Measurements from ENCODE around the gene GTF2IRD1.
"Not testable (repeated sequence)": the region's sequence is repeated elsewhere in the genome, so short reads cannot be mapped to it uniquely, and the experiment has no call there.

GTF2IRD1 gene

DNA sequence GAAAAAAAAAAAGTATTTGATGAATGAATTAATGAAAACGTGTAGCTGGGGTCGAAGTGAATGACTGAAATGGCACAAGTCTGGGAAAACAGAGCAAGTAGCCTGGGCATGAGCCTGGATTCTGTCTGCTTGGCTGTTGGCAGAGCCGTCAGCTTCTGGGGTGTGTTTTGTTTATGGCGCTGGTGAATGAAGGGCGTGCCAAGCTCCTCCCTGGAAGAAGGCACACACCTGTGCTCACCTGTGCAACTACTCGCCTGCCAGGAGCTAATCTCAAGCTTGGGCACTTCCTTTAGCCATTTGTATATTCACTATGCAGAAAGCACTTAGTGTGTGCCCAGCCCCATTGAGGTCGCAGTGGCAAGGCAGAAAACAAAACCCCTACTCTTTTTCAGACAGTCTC lies 74.1 kb downstream of the GTF2IRD1 start:
- H3K4me3 ChIP-seq (ENCODE audit: low read length): no peak overlapping the region
- TF ChIP-seq, protein P1, sequence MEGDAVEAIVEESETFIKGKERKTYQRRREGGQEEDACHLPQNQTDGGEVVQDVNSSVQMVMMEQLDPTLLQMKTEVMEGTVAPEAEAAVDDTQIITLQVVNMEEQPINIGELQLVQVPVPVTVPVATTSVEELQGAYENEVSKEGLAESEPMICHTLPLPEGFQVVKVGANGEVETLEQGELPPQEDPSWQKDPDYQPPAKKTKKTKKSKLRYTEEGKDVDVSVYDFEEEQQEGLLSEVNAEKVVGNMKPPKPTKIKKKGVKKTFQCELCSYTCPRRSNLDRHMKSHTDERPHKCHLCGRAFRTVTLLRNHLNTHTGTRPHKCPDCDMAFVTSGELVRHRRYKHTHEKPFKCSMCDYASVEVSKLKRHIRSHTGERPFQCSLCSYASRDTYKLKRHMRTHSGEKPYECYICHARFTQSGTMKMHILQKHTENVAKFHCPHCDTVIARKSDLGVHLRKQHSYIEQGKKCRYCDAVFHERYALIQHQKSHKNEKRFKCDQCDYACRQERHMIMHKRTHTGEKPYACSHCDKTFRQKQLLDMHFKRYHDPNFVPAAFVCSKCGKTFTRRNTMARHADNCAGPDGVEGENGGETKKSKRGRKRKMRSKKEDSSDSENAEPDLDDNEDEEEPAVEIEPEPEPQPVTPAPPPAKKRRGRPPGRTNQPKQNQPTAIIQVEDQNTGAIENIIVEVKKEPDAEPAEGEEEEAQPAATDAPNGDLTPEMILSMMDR (conservative IDR thresholded peaks at IDR 0.05; ENCODE audit: low read length): no peak
- DNase-seq (ENCODE audit: low read depth): no peak

DNA sequence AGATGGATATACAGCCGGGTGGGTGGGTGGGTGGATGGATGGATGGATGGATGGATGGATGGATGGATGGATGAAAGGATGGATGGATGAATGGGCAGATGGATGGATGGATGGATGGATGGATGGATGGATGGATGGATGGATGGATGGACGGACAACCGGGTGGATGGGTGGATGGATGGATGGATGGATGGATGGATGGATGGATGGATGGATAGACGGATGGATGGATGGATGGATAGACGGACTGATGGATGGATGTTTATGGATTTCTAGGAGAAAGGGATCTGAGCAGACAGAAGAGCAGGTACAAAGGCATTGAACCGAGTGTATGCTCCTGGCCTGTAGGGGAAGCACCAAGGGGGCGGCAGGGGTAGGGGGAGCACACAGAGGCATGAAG lies 75.1 kb downstream of the GTF2IRD1 start:
- not testable (repeated sequence) for DNase-seq (ENCODE audit: low read depth); H3K4me3 ChIP-seq (ENCODE audit: low read length)

DNA sequence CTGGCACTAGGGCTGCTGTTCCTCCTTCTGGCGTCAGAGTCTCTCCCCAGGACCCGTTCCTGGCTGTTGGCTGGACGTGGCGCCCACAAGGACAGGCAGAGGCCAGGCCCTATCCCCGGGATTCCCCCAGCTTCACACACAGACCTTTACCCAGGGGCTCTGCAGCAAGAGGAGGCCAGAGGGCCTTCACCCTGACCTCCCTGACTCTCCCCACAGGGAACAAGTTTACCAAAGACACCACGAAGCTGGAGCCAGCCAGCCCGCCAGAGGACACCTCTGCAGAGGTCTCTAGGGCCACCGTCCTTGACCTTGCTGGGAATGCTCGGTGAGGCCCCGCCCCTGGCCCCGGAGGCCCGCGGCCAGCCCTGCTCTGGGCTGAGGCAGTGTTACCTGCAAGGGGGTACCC lies 82.2 kb downstream of the GTF2IRD1 start:
- no peak overlapping the region for H3K4me3 ChIP-seq (ENCODE audit: low read length)
- DNase-seq (ENCODE audit: low read depth): no peak
- TF ChIP-seq, protein P1 (conservative IDR thresholded peaks at IDR 0.05; ENCODE audit: low read length): no peak

DNA sequence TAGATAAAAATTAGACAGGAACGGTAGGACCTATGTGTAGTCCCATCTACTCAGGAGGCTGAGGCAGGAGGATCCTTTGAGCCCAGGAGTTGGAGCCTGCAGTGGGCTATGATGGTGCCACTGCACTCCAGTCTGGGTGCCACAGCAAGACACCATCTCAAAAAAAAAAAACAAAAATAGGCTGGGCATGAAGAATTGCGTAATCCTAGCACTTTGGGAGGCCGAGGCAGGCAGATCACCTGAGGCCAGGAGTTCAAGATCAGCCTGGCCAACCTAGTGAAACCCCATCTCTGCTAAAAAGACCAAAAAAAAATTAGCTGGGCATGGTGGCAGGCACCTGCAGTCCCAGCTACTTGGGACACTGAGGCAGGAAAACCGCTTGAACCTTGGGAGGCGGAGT lies 88.2 kb downstream of the GTF2IRD1 start:
- H3K4me3 ChIP-seq (ENCODE audit: low read length); DNase-seq (ENCODE audit: low read depth): not testable (repeated sequence)

DNA sequence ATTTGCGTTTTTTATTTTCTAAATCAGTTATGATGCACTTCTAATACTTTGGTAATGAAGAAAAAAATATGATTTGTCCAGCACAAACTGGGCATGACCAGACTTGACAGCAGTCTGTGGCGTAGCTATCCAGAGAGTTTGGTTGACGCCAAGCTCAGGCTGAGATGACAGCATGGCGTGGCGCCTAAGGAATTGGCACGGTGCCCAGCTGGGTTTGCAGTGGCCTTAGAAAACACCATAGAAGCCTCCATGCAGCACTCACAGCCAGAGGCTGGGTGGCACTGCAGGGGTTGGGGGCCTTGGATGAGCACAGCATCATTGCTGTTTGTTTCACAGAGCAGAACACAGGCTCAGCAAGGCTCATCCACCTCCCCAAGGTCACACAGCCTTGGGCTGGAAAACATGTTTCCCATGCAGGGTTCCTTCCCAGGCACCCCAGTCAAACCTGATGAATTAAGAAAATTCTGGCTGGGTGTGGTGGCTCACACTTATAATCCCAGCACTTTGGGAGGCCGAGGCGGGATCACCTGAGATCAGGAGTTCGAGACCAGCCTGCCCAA lies 88.9 kb downstream of the GTF2IRD1 start:
- no peak for DNase-seq (ENCODE audit: low read depth)
- TF ChIP-seq, protein P1 (conservative IDR thresholded peaks at IDR 0.05; ENCODE audit: low read length): no peak
- no peak overlapping the region for H3K4me3 ChIP-seq (ENCODE audit: low read length)

DNA sequence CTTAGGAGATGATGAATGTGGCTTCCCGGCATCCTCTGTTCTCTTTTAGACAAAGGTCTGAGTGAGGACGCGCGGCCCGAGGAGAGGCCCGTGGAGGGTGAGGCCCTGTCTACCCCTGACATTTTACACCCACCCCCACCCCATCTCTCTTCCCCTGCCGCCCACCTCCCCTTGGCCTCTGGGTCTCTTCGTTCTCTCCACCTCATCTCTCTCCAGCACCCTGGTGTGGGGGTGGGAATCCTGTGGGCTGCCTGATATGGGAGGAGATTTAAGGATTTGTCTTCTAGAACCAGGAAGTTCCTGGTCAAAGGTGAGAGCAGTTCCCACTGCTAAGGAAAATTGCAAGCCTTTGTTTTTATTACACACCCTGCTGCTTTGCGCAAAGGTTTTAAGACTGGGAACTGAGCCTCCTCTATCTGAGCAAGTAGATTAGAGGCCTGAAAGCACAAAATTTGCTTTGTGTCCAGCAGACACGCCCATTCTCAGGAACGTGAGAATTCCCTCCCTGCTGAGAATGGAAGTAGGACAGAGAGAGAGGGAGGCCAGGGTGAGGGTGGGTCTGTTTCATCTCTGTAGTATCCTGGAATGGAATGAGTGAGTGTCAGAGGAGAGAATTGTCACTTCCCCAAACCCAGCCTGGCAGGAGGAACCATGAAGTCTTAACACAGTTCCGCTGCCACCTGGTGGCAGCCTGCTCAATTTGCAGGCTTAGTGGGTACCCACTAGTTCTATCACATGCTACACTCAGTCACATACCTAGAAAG lies 91.2 kb downstream of the GTF2IRD1 start:
- H3K4me3 ChIP-seq (ENCODE audit: low read length): no peak overlapping the region
- peak; percentile 18 for DNase-seq (ENCODE audit: low read depth)
- TF ChIP-seq, protein P1 (conservative IDR thresholded peaks at IDR 0.05; ENCODE audit: low read length): peak; percentile 49

DNA sequence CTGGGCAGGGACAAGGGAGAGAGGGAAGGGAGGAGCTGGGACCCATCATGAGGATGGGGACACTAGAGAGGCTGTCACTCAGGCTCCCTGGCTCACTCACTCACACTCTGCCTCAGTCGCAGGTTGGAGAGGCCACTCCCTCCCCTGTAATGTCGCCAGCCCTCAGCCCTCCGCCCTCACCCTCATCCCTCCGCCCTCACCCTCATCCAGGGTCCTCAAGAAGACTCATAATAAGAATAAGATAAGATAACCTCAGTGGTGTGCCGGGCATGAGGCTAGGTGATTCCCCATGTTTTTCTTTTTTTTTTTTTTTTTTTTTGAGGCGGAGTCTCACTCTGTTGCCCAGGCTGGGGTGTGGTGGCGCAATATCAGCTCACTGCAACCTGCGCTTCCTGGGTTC lies 92.2 kb downstream of the GTF2IRD1 start:
- no peak overlapping the region for H3K4me3 ChIP-seq (ENCODE audit: low read length)
- TF ChIP-seq, protein P1 (conservative IDR thresholded peaks at IDR 0.05; ENCODE audit: low read length): no peak

DNA sequence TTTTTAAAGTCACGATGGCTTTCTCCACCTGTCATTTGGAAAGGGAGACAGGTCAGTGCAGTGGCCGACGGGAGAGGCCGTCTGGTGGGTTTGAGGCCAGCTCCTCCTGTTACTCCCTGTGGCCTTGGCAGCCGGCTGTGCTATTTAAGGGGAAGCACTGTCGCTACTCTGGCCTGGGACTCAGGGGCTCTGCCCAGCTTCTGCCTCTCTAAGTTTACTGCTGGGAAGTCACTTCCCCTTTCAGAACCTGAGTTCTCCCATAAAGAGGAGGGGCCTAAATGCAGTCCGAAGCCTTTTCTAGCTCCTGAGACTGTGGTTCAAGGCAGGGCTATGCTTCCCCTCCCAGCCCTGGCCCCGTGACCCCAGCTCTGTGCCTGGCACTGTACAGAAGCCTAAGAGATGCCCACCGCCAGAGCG lies 99.9 kb downstream of the GTF2IRD1 start:
- H3K4me3 ChIP-seq (ENCODE audit: low read length); DNase-seq (ENCODE audit: low read depth): not testable (repeated sequence)

More for the DNA sequence above, 92.2 kb downstream of the GTF2IRD1 start:
- no peak for DNase-seq (ENCODE audit: low read depth)
